ENCODE data around the gene RALGAPA2. TPM values are rescaled to one million over a fixed set of nuclear protein-coding genes. Genes with fewer than 3 reads are reported as not detected.
"Not testable (repeated sequence)": the region's sequence is repeated elsewhere in the genome, so short reads cannot be mapped to it uniquely, and the experiment has no call there.

Gene RALGAPA2
- total RNA-seq, 1 experiment from 2014 or later: 18.2 TPM

GRCh38 chr20:20547221-20547875, 165.1 kb downstream of the RALGAPA2 start (continued):
- no peak for TF ChIP-seq ZNF532 (CRISPR knock-in tag; IDR thresholded peaks at IDR 0.05; ENCODE audit: borderline replicate concordance)
- no peak for TF ChIP-seq ZNF671 (CRISPR knock-in tag; IDR thresholded peaks at IDR 0.05)
- no peak for TF ChIP-seq GABPB1 (CRISPR knock-in tag; IDR thresholded peaks at IDR 0.05)

- DNase-seq (ENCODE audit: low spot score) (no peak), ATAC-seq (no peak)
- Mint-ChIP-seq H3K9me3 (0 out of 2 replicates have a peak, but pooled peaks cover 3% of the 10 kb centered on the region), H3K4me1 (no peaks in the 10 kb centered on the region), H3K27me3 (ENCODE audit: low read depth) (no peaks in the 10 kb centered on the region), H3K4me3 (no peak overlapping the region), H3K27ac (no peak overlapping the region), H3K36me3 (peaks cover 10% of the 10 kb centered on the region)
- CTCF ChIA-PET: no interaction called here
- TF ChIP-seq ZNF532 (CRISPR knock-in tag; IDR thresholded peaks at IDR 0.05; ENCODE audit: borderline replicate concordance) (no peak), ESRRA (CRISPR knock-in tag; IDR thresholded peaks at IDR 0.05; ENCODE audit: borderline replicate concordance) (no peak), SMAD4 (CRISPR knock-in tag; IDR thresholded peaks at IDR 0.05) (no peak), KAT7 (CRISPR knock-in tag; IDR thresholded peaks at IDR 0.05; ENCODE audit: borderline replicate concordance) (no peak), ZNF138 (CRISPR knock-in tag; conservative IDR thresholded peaks at IDR 0.05) (no peak), E2F4 (CRISPR knock-in tag; IDR thresholded peaks at IDR 0.05; ENCODE audit: borderline replicate concordance, low read depth) (no peak), FOXJ3 (CRISPR knock-in tag; IDR thresholded peaks at IDR 0.05; ENCODE audit: borderline replicate concordance) (no peak), SP1 (CRISPR knock-in tag; conservative IDR thresholded peaks at IDR 0.05) (no peak), TEAD4 (CRISPR knock-in tag; IDR thresholded peaks at IDR 0.05) (no peak), ZMAT4 (CRISPR knock-in tag; IDR thresholded peaks at IDR 0.05) (no peak)
- POLR2A ChIA-PET: no interaction called here
Observed at GRCh38 chr20:20546402-20546801, 166.0 kb downstream of the RALGAPA2 start.

- CTCF ChIA-PET; DNase-seq (ENCODE audit: low spot score); H3K27me3 Mint-ChIP-seq (ENCODE audit: low read depth); POLR2A ChIA-PET; ATAC-seq; H3K27ac Mint-ChIP-seq; H3K9me3 Mint-ChIP-seq; H3K4me1 Mint-ChIP-seq; H3K4me3 Mint-ChIP-seq: not testable (repeated sequence)
- H3K36me3 Mint-ChIP-seq: peaks cover 10% of the 10 kb centered on the region
Observed at GRCh38 chr20:20543348-20543747, 169.1 kb downstream of the RALGAPA2 start.
